KMS-11 (cell line): ENCODE results near the gene GALNT8.
"Not testable (repeated sequence)": the region's sequence is repeated elsewhere in the genome, so short reads cannot be mapped to it uniquely, and the experiment has no call there.

Source experiments
- H2AFZ ChIP-seq: fragments of 200-600 bp; sonication (generic); 2 replicates; pipeline ENCODE4 v1.6.1; 2016; ENCODE audit warnings: antibody characterized with exemption, mixed run types, low read depth
- H3K27ac ChIP-seq: fragments of 200-600 bp; sonication (generic); 2 replicates; pipeline ENCODE4 v1.6.1; 2016; ENCODE audit warnings: mild to moderate bottlenecking, mixed run types
- H3K27me3 ChIP-seq: fragments of 200-600 bp; sonication (generic); 2 replicates; pipeline ENCODE4 v1.6.1; 2017; ENCODE audit warnings: mild to moderate bottlenecking, low read depth, mixed run types, moderate library complexity; ENCODE audit not compliant: insufficient read depth
- H3K36me3 ChIP-seq: fragments of 200-600 bp; sonication (generic); 2 replicates; pipeline ENCODE4 v1.6.1; 2017; ENCODE audit warnings: mild to moderate bottlenecking, mixed run types; ENCODE audit not compliant: insufficient read depth
- H3K4me1 ChIP-seq: fragments of 200-600 bp; sonication (generic); 2 replicates; pipeline ENCODE4 v1.6.1; 2016; ENCODE audit warnings: mild to moderate bottlenecking, low read depth, mixed run types; ENCODE audit not compliant: poor library complexity, severe bottlenecking
- H3K4me2 ChIP-seq: fragments of 200-600 bp; sonication (generic); 2 replicates; pipeline ENCODE4 v1.7.0; 2016; ENCODE audit warnings: mild to moderate bottlenecking, mixed run types
- H3K4me3 ChIP-seq: fragments of 200-600 bp; sonication (generic); IDR thresholded peaks from 2 replicates; pipeline ENCODE4 v1.6.1; 2017; ENCODE audit warnings: low read depth, low read length, mixed read lengths; ENCODE audit not compliant: insufficient read depth
- H3K79me2 ChIP-seq: fragments of 200-600 bp; sonication (generic); 2 replicates; pipeline ENCODE4 v1.6.1; 2016; ENCODE audit warnings: low read depth, mixed run types; ENCODE audit not compliant: insufficient read depth
- H3K9ac ChIP-seq: fragments of 200-600 bp; sonication (generic); 2 replicates; pipeline ENCODE4 v1.6.1; 2016; ENCODE audit warnings: mild to moderate bottlenecking, mixed run types
- H4K20me1 ChIP-seq: fragments of 200-600 bp; sonication (generic); 2 replicates; pipeline ENCODE4 v1.6.1; 2016; ENCODE audit warnings: mild to moderate bottlenecking, mixed run types; ENCODE audit not compliant: insufficient read depth
- CTCF ChIP-seq: fragments of 200-600 bp; sonication (generic); conservative IDR thresholded peaks from 2 replicates; pipeline ENCODE4 v1.6.1; 2017; ENCODE audit warnings: low read depth, mild to moderate bottlenecking, antibody characterized with exemption, low read length, moderate library complexity, mixed read lengths

GALNT8 gene

GRCh38 chr12:4744709-4745108 lies 24.5 kb downstream of the GALNT8 start:
- H3K79me2 ChIP-seq, result no peaks in the 10 kb centered on the region
- H3K27me3 ChIP-seq, result no peaks in the 10 kb centered on the region
- TF ChIP-seq CTCF, result no peak
- no peak overlapping the region for H2AFZ ChIP-seq
- H3K9ac ChIP-seq, result no peak overlapping the region
- H3K36me3 ChIP-seq, result no peaks in the 10 kb centered on the region
- H3K27ac ChIP-seq, result no peak overlapping the region
- H3K4me2 ChIP-seq, result no peak overlapping the region
- no peak overlapping the region for H3K4me3 ChIP-seq
- H4K20me1 ChIP-seq, result no peaks in the 10 kb centered on the region
- no peaks in the 10 kb centered on the region for H3K4me1 ChIP-seq

GRCh38 chr12:4745249-4745648 lies 25.0 kb downstream of the GALNT8 start:
- no peak overlapping the region for H3K4me3 ChIP-seq
- no peaks in the 10 kb centered on the region for H4K20me1 ChIP-seq
- no peak for TF ChIP-seq CTCF
- no peak overlapping the region for H3K27ac ChIP-seq
- H3K79me2 ChIP-seq, result no peaks in the 10 kb centered on the region
- no peaks in the 10 kb centered on the region for H3K36me3 ChIP-seq
- no peak overlapping the region for H3K4me2 ChIP-seq
- H2AFZ ChIP-seq, result no peak overlapping the region
- no peaks in the 10 kb centered on the region for H3K27me3 ChIP-seq
- no peak overlapping the region for H3K9ac ChIP-seq
- H3K4me1 ChIP-seq, result no peaks in the 10 kb centered on the region

GRCh38 chr12:4751654-4752053 lies 31.5 kb downstream of the GALNT8 start:
- not testable (repeated sequence) for H4K20me1 ChIP-seq, H3K9ac ChIP-seq, H3K79me2 ChIP-seq, H3K4me2 ChIP-seq, H3K36me3 ChIP-seq, H3K27me3 ChIP-seq, H3K4me3 ChIP-seq, H3K4me1 ChIP-seq, H3K27ac ChIP-seq, H2AFZ ChIP-seq

DNA sequence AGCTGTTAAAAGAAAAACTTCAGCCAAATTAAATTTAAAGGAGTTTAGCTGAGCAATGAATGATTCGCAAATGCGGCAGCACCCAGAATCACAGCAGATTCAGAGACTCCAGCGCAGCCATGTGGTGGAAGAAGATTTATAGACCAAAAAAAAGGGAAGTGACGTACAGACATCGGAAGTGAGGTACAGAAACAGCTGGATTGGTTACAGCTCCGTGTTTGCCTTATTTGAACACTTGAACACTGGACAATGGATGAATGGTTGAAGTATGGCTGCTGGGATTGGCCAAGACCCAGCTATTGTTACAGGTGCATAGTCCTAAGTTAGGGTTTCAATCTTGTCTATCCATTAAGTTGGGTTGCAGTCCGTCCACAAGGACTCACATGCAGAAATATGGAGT lies 42.6 kb downstream of the GALNT8 start:
- H2AFZ ChIP-seq, result no peak overlapping the region
- H3K27me3 ChIP-seq, result no peaks in the 10 kb centered on the region
- no peaks in the 10 kb centered on the region for H3K79me2 ChIP-seq
- no peak overlapping the region for H3K4me3 ChIP-seq
- H3K4me2 ChIP-seq, result no peak overlapping the region
- H3K36me3 ChIP-seq, result no peaks in the 10 kb centered on the region
- no peak overlapping the region for H3K9ac ChIP-seq
- H3K27ac ChIP-seq, result no peak overlapping the region
- no peaks in the 10 kb centered on the region for H4K20me1 ChIP-seq
- no peaks in the 10 kb centered on the region for H3K4me1 ChIP-seq
- TF ChIP-seq CTCF, result no peak

DNA sequence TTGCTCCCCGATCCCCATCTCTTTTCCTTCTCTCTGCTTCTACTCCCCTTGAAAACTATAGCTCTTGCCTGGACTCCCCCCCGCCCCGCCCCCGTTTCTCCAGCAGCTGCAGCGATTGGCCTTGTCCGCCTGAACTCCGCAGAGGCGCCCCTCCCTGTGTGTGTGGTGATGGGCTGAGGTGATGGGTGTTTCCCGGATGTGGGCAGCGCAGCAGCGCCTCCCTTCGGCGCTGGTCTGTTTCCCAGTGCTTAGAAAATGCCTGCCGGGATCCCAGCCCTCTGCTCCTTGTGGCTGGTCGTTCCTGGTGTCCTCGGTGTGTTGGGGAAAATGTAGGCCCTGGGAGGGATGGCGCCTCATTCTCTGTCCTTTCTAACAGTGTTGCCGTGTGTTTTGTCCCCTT lies 43.3 kb downstream of the GALNT8 start:
- Histone ChIP-seq H3K4me3 (no peak overlapping the region), H3K9ac (no peak overlapping the region), H3K36me3 (no peaks in the 10 kb centered on the region), H3K79me2 (no peaks in the 10 kb centered on the region), H4K20me1 (no peaks in the 10 kb centered on the region), H3K27ac (no peak overlapping the region), H2AFZ (no peak overlapping the region), H3K4me2 (no peak overlapping the region), H3K4me1 (no peaks in the 10 kb centered on the region), H3K27me3 (no peaks in the 10 kb centered on the region)
- no peak for TF ChIP-seq CTCF
